ENCODE measurements around the gene TEAD3.
A peak's percentile ranks its signal among the peaks of the same experiment; 100 is the strongest.

TEAD3 gene

DNA sequence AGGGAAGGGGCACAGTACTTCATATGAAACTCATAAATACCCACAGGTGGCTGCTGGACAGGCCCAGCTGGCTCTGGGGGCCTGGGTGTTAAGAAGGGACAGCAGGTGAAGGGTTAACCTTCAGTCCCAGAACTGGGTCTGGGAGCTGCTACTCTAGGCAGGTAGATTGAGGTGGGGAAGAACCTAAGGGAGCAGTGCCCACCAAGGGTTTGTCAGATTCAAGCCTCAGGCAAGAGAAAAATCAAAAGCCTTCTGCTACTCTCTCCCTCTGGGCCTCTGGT lies 23.1 kb downstream of the TEAD3 start:
- H3K79me2 ChIP-seq (ENCODE audit: insufficient read depth, low read length) = peaks cover 24% of the 10 kb centered on the region
- TF ChIP-seq, protein P1, sequence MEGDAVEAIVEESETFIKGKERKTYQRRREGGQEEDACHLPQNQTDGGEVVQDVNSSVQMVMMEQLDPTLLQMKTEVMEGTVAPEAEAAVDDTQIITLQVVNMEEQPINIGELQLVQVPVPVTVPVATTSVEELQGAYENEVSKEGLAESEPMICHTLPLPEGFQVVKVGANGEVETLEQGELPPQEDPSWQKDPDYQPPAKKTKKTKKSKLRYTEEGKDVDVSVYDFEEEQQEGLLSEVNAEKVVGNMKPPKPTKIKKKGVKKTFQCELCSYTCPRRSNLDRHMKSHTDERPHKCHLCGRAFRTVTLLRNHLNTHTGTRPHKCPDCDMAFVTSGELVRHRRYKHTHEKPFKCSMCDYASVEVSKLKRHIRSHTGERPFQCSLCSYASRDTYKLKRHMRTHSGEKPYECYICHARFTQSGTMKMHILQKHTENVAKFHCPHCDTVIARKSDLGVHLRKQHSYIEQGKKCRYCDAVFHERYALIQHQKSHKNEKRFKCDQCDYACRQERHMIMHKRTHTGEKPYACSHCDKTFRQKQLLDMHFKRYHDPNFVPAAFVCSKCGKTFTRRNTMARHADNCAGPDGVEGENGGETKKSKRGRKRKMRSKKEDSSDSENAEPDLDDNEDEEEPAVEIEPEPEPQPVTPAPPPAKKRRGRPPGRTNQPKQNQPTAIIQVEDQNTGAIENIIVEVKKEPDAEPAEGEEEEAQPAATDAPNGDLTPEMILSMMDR (IDR thresholded peaks at IDR 0.05; ENCODE audit: borderline replicate concordance, extremely low read depth, low read length, poor library complexity, severe bottlenecking) = no peak
- TF ChIP-seq EZH2 (IDR thresholded peaks at IDR 0.05; ENCODE audit: borderline replicate concordance, low read depth, low read length, severe bottlenecking) = no peak
- peaks cover 23% of the 10 kb centered on the region for H3K4me1 ChIP-seq (ENCODE audit: insufficient read depth, low read length)
- H3K9me3 ChIP-seq (ENCODE audit: insufficient read depth, low read length, severe bottlenecking) = no peaks in the 10 kb centered on the region
- no peak overlapping the region for H3K9ac ChIP-seq (ENCODE audit: low read depth, low read length)
- ATAC-seq (ENCODE audit: insufficient read depth, low read depth) (no peak; the same call in 2 of the 3 replicates), DNase-seq (no peak)
- H2AFZ ChIP-seq (ENCODE audit: low read depth, low read length) = no peak overlapping the region
- no peaks in the 10 kb centered on the region for H3K27me3 ChIP-seq (ENCODE audit: insufficient read depth, low read length, poor library complexity)
- peaks cover 46% of the 10 kb centered on the region for H4K20me1 ChIP-seq (ENCODE audit: insufficient read depth, low read length)
- H3K4me3 ChIP-seq (ENCODE audit: low read depth in 1 of 2, low read length in 2 of 2) = no peak overlapping the region
- H3K4me2 ChIP-seq (ENCODE audit: insufficient read depth, low read length) = no peak overlapping the region
- no peak overlapping the region for H3K27ac ChIP-seq (ENCODE audit: low read length)
- peaks cover 42% of the 10 kb centered on the region for H3K36me3 ChIP-seq (ENCODE audit: insufficient read depth, low read length)

DNA sequence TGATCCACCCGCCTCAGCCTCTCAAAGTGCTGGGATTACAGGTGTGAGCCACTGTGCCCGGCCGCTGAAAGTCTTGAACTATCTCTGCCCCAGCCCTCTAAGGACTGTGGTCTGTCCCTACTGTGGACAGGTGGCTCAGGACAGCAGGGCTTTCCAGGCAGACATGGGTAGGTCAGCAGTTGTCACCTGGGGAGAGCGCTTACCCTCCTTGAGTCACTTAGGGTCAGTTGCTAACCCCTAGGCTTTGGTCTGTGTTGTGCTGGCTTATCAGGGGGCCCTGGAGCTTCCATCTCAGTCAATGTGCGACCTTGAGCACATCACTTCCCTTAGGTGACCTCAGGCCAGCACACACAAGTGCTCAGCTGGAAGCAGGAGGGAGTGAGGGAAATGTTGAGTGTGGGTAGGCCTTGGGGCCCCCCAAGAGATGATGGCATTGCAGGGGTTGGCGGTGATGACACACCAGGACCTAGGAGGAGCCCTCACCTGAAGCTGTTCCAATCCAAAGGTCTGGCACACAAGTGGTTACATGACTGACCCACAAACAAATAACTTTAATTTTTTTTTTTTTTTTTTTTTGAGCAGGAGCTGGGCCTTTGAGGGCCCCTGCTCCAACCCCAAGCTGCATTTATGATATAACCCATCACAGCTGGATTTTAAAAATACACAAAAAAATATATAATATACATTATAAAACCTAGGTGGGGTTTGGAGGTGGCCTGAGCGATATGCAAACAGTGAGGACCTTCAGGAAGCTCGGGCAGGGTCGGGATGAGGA lies 23.6 kb downstream of the TEAD3 start:
- ATAC-seq (ENCODE audit: insufficient read depth, low read depth) (no peak), DNase-seq (peak; percentile 23)
- H3K9ac ChIP-seq (ENCODE audit: low read depth, low read length) = no peak overlapping the region
- H3K9me3 ChIP-seq (ENCODE audit: insufficient read depth, low read length, severe bottlenecking) = no peaks in the 10 kb centered on the region
- peaks cover 47% of the 10 kb centered on the region for H3K36me3 ChIP-seq (ENCODE audit: insufficient read depth, low read length)
- H4K20me1 ChIP-seq (ENCODE audit: insufficient read depth, low read length) = peaks cover 49% of the 10 kb centered on the region
- TF ChIP-seq, protein P1 (IDR thresholded peaks at IDR 0.05; ENCODE audit: borderline replicate concordance, extremely low read depth, low read length, poor library complexity, severe bottlenecking) = no peak
- TF ChIP-seq EZH2 (IDR thresholded peaks at IDR 0.05; ENCODE audit: borderline replicate concordance, low read depth, low read length, severe bottlenecking) = no peak
- no peak overlapping the region for H3K4me3 ChIP-seq (ENCODE audit: low read depth in 1 of 2, low read length in 2 of 2)
- H3K79me2 ChIP-seq (ENCODE audit: insufficient read depth, low read length) = peaks cover 29% of the 10 kb centered on the region
- no peak overlapping the region for H2AFZ ChIP-seq (ENCODE audit: low read depth, low read length)
- no peaks in the 10 kb centered on the region for H3K27me3 ChIP-seq (ENCODE audit: insufficient read depth, low read length, poor library complexity)
- peaks cover 23% of the 10 kb centered on the region for H3K4me1 ChIP-seq (ENCODE audit: insufficient read depth, low read length)
- no peak overlapping the region for H3K4me2 ChIP-seq (ENCODE audit: insufficient read depth, low read length)
- H3K27ac ChIP-seq (ENCODE audit: low read length) = no peak overlapping the region

DNA sequence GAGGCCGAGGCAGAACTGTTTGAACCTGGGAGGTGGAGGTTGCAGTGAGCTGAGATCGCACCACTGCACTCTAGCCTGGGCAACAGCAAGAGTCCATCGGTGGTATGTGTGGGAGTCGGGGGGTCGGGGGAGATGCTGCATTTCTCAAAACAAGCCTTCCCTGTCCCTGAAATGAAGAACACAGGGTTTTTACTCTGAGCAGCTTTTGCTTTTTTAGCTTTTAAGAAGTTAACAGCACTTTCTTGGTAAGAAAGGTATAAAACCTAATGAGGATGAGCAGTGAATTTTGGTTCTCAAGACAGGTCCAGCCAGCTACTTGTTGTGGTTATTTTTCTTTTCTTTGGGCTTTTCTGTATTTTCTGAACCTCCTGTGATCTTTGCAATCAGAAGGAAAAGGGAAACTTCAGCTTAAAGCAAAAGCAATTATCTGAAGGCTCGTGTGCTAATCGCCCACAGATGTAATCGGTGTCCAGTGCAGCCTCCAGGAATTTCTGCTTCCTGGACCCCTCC lies 25.0 kb downstream of the TEAD3 start:
- H3K4me1 ChIP-seq (ENCODE audit: insufficient read depth, low read length) = peaks cover 32% of the 10 kb centered on the region
- peak overlapping the region; percentile 25; the same call in 1 of the 2 replicates for H3K4me2 ChIP-seq (ENCODE audit: insufficient read depth, low read length)
- no peak overlapping the region for H3K9ac ChIP-seq (ENCODE audit: low read depth, low read length)
- peaks cover 30% of the 10 kb centered on the region for H3K79me2 ChIP-seq (ENCODE audit: insufficient read depth, low read length)
- no peaks in the 10 kb centered on the region for H3K27me3 ChIP-seq (ENCODE audit: insufficient read depth, low read length, poor library complexity)
- peaks cover 47% of the 10 kb centered on the region for H3K36me3 ChIP-seq (ENCODE audit: insufficient read depth, low read length)
- H4K20me1 ChIP-seq (ENCODE audit: insufficient read depth, low read length) = peaks cover 49% of the 10 kb centered on the region
- no peak overlapping the region for H2AFZ ChIP-seq (ENCODE audit: low read depth, low read length)
- ATAC-seq (ENCODE audit: insufficient read depth, low read depth) (no peak), DNase-seq (no peak)
- TF ChIP-seq, protein P1 (IDR thresholded peaks at IDR 0.05; ENCODE audit: borderline replicate concordance, extremely low read depth, low read length, poor library complexity, severe bottlenecking) = no peak
- TF ChIP-seq EZH2 (IDR thresholded peaks at IDR 0.05; ENCODE audit: borderline replicate concordance, low read depth, low read length, severe bottlenecking) = no peak
- no peaks in the 10 kb centered on the region for H3K9me3 ChIP-seq (ENCODE audit: insufficient read depth, low read length, severe bottlenecking)
- no peak overlapping the region for H3K4me3 ChIP-seq (ENCODE audit: low read depth in 1 of 2, low read length in 2 of 2)
- H3K27ac ChIP-seq (ENCODE audit: low read length) = no peak overlapping the region

Data from DND-41 (cell line).